Anterior cingulate cortex (tissue), 58 donors: ENCODE results near the gene AJM1.
A peak's percentile ranks its signal among the peaks of the same experiment; 100 is the strongest.

Experiments
- DNase-seq, 58 donors: peaks; one replicate each; lab custom pipeline; 2025; lab: John Stamatoyannopoulos, UW

AJM1 gene

DNA sequence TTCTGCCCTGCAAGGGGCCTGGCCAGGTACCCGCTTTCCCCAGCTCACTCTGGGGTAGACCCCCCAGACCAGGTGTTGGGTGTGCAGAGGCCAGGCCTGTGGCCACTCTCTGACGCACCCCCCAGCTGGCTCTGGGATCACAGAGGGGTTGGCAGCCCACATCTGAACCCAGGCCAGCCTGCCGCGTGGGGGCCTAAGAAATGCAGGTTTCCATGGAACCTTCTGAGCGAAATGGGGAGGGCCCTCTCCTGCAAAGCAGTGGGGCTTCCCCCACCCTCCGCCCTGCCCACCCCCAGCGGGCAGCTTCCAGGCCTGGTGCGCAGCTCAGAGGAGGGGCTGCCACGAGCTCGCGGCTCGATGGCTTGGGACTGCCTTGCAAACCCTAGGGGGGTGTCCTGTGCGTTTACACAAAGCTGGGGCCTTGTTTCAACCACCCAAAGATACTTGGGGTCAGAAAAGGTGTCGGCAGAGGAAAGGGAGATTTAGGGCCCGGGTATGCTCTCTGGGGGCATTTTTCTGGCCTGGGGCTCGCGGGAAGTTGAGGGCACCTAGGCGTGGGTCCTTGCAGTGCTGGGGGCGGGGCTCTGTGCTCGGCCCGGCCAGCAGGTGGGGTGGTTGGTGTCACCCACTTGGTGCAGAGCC, 1.0 kb downstream of the AJM1 start:
- peak in 32 of 58 donors; percentile 18 to 62 (median 40) for DNase-seq

DNA sequence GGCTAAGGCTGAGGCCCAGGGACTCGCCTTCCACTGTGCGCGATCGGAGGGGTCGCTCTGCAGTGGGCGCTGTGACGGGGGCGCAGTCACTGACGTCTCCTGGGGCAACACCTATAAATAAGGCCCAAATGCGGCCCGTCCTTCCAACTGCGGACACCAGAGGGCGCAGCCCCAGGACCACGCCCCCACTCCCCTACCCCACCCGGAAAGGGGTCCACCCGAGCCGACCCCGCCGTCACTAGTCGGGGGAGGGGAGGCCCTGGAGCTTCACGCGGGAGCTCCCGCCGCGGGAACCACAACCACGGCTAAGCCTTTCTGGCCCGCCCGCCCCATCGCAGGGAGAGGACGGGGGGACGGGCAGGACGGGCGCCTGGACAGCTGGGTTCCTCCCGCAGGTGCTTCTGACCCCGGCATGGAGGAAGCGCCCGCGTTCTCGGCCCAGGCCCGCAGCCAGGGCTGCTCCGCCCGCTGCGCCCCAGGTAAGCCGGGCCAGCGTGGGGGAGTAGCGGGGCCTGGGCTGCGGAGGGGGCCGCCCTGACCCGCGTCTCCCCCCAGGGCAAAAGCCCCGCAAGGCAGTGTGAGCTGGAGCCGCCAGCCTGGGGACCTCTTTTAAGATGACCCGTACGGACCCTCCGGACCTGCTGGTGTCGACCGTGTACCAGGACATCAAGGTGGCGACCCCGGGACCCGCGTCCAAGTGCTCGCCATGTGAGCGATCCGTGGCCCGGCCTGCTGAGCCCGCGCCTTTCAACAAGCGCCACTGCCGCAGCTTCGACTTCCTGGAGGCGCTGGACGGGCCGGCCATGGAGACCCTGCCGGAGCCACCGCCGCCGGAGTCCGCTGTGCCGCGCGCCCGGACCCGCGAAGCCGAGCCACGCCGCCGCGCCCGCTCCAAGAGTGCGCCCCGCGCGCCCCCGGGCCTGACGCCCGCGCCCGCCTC, 1.8 kb downstream of the AJM1 start:
- DNase-seq = peak in 7 of 58 donors; percentile 17 to 53 (median 31)

DNA sequence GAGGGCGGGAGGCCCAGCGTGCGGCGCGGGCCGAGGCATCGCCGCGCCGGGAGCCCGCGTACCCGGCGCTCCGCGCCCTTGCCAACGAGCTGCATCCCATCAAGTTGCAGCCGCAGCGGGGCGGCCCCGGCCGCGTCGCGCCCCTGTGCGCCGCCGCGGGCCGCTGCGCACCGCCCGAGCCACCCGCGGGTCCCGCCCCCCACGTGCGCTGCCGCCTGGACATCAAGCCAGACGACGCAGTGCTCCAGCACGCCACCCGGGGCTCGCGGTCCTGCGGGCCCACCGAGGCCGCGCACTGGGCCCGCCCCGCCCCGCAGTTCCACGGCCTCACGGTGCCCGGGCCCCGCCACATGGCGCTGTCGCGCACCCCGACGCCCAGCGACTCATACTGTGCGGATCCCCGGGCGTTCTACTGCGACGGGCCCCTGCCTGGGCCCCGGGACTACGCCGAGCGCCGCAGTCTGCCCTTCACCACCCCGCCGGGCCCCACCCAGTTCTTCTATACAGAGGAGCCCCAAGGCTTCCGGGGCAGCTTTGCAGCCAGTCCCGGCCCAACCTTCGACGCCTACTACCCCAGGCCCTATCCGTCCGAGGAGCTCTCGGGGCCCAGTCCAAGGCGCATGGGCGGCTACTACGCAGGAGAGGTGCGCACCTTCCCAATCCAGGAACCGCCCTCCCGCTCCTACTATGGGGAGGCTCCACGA, 2.6 kb downstream of the AJM1 start:
- no peak for DNase-seq

DNA sequence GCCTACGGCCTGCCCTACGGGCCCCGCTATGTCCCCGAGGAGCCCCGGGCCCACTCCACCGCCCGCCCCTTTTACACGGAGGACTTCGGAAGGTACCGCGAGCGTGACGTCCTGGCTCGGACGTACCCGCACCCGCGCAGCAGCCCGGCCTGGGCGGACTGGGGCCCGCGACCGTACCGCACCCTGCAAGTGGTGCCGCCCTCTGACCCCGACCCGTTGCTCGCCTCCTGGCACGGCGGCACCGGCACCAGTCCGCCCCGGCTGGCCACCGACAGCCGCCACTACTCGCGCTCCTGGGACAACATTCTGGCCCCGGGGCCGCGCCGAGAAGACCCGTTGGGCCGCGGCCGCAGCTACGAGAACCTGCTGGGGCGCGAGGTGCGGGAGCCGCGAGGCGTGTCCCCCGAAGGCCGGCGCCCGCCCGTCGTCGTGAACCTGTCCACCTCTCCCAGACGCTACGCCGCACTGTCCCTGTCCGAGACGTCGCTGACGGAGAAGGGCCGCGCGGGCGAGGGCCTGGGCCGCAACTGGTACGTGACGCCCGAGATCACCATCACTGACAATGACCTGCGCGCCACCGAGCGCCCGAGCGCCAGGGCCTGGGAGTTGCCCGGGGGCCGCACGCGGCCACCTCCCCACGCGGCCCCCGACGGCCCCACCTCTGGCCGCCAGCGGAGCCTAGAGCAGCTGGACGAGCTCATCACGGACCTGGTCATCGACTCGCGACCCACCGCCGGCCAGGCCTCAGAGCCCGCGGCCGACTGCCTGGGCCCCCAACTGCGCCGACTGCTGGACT, 3.4 kb downstream of the AJM1 start:
- DNase-seq = no peak

DNA sequence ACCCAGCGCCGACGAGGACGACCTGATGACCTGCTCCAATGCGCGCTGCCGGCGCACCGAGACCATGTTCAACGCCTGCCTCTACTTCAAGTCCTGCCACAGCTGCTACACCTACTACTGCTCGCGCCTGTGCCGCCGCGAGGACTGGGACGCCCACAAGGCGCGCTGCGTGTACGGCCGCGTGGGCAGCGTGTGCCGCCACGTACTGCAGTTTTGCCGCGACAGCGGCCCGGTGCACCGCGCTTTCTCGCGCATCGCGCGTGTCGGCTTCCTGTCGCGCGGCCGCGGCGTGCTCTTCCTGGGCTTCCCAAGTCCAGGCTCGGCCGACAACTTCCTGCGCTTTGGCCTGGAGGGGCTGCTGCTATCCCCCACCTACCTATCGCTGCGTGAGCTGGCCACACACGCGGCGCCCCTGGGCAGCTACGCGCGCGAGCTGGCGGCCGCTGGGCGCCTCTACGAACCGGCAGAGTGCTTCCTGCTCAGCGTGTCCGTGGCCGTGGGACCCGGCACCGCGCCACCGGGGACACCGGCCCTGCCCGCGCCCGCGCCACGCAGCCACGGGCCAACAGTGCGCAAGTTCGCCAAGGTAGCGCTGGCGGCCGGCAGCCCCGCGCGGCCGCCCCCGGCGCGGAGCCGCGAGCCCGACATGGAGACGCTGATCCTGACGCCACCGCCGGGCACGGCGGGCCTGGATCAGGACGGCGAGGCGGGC, 4.3 kb downstream of the AJM1 start:
- no peak for DNase-seq

DNA sequence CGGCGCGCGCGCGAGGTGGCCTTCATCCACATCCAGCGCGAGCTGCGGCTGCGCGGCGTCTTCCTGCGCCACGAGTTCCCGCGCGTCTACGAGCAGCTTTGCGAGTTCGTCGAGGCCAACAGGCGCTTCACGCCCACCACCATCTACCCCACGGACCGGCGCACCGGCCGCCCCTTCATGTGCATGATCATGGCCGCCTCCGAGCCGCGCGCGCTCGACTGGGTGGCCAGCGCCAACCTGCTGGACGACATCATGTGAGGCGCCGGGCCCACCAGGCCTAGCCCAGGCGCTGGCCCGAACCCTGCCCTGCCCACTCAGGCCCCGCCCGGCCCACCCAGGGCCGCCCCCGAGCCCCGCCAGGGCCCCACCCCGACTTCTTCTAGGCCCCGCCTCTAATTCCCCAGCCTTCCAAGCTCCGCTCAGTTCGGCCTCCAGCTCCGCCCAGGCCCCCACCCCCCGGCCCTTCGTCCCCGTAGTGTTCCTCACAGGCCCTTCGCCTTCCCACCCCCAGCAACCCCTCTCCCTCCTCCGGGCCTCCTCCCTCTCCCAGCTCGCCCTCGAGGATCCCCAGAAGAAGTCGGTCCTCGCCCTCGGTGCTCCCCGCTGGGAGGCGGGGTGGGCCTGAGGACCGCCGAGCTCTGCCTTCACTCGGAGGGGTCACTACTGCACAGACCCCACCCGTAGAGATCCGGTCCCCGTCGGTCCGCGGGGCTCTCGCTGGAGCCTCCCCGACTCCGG, 5.0 kb downstream of the AJM1 start:
- no peak for DNase-seq

DNA sequence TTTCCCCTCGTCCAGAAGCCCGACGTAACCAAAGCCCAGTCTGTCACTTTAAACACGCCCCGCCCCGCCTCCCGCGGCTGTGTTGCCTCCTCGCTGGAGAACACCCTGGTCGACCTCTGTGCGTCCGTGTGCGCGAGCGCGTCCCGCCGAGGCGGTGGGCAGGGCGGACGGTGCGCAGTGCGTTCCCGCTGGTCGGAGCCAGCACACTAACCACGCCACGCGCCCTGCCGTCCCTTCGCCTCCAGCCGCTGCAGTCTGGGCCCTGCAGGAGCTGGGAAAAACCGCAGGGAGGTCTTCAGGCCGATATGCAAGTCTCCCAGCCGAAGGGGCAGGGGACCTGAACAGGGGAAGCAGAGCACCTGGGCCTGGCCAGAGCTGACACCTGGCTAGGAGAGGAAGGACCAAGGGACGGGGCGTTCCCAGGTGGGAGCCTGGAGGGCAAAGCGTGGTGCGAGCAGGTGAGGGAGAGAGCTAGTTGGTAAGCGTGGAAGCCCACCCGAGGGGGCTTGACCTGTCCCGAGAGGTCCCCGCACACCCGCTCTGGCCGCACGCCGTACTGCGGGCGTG, 5.6 kb downstream of the AJM1 start:
- DNase-seq = peak in 8 of 58 donors; percentile 18 to 34 (median 28)

DNA sequence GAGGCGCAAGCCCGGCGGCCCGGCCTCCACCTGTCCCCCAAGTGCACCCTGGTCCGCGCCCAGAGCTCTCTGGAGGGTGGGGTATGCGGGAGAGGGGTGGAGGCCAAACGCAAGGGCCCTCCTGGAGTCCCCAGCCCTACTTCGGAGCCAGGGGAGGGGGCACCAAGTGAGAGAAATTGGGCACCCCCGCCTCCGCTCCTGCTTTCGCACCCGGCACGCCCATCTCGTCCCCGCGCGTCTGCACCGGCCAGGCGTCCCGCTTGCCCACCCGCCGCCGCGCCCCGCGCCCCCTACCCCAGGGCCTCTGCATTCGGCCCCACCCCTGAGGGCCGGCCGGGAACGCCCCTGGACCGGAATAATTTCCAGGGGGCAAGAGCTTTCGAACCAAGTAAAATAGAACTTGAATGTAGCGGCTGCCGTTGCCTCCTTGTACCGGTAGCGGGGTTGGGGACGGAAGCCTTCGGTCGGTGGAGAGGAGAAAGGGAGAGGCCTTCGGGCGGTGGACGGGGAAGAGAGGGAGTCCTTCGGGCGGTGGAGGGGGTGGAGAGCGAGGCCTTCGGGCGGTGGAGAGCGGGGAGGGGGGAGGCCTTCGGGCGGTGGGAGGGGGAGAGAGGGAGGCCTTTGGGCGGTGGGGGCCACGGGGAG, 6.2 kb downstream of the AJM1 start:
- DNase-seq = peak in 7 of 58 donors; percentile 56 to 77 (median 64)

DNA sequence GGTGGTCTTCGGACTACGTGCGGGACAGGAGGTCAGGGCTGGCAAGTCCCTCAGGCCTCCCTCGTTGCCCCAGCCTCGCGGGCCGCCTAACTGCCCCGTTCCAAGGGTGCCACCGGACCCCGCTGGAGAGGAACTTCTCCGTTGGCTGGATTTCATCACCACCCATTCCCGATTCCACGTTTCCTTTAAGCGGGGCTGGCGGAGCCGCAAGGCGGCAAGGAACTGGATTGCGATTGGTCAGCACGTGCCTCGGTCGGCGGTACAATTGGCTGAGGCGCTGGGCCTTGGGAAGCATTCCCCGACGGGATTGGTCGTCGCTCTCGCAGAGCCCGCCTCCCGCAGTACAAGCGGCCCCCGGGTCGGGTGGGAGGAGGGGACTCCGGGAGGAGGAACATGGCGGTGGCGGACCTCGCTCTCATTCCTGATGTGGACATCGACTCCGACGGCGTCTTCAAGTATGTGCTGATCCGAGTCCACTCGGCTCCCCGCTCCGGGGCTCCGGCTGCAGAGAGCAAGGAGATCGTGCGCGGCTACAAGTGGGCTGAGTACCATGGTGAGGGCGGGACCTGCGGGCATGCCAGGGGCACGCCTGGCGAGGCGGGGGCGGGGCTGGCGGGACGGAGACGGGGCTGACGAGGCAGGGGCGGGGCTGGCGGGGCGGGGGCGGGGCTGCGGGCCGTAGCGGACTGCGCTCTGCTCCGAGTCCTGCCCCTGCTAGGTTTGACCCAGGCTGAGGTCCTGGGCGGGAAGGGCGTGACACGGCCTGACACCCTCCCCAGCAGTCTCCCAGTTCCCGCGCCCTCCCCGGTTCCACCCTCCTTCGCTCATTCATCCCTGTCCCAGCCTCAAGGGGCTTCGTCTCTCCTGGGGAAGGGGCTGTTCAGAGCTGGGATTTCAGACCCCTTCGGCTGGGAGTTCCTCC, 7.0 kb downstream of the AJM1 start, which contains the start of gene PHPT1:
TSS of gene PHPT1 (plus strand) at position 372 of the 922 bp plus-strand sequence. CDS start at position 394, 22 bp downstream.
- peak; percentile 87 to 100 (median 98) for DNase-seq

DNA sequence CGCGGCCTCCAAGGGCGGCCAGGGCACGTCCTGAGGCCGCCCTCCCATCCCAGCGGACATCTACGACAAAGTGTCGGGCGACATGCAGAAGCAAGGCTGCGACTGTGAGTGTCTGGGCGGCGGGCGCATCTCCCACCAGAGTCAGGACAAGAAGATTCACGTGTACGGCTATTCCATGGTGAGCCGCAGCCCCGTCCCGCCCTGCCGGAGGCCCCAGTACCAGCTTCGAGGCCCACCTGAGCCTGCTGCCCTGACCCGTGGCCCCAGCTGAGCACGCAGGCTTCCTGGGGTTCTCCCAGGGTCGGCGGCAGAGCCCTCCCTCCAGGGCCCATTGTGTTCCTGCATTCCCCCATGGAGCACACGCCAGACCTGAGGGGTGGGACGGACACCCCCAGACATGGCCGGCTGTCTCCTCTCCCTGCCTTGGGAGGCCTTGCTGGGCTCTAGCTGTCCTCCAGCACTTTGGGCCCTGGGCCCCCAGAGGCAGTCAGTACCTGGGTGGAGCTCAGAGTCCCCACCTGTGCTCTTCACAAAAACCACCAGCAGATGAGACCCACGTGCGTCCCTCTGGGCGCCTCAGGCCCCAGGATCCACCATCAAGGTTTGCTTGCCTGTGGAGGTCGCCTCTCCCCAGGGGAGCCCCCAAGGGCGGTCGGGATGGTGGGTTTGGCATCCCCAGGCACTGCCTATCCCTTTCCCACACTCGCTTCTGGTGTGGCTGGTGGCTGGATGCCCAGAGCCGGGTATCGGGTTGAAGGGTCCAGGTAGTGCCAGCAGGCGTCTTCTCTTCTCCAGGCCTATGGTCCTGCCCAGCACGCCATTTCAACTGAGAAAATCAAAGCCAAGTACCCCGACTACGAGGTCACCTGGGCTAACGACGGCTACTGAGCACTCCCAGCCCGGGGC, 7.9 kb downstream of the AJM1 start:
- DNase-seq = no peak

DNA sequence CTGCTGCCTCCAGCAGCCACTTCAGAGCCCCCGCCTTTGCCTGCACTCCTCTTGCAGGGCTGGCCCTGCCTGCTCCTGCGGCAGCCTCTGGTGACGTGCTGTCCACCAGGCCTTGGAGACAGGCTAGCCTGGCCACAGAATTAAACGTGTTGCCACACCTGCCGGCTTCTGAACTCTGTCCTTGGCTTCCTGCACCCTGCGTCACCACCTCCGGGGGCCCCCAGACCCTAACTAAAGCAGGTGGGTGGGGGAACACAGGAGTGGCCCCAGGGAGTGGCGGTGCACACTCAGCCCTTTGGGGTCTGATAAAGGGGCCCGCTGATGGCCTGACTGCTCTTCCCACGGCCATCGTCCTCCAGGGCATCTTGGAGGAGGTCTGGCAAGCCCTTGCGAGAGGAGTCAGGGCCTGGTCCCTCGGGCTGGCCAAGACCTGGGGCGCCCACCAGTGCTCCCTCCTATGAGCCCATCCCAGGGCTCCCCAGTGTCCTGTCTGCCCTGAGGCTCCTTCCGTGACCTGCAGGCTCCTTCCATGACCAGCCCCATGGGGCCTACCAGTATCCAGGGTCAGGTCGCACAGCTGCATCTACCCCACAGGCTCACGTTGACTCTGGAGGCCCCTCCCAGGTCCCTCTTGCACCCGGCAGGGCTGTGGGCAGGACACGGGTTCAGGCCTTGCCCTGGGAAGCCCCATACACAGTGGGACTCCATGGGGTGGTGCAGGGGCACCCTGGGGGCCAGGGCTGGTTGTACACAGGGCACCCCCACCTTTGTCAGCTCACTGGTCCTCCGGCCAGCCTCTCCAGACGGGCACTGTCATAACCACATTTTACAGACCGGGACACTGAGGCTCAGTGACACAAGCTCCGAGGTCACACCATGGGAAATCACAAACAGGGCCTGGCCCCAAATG, 8.8 kb downstream of the AJM1 start:
- DNase-seq = no peak

DNA sequence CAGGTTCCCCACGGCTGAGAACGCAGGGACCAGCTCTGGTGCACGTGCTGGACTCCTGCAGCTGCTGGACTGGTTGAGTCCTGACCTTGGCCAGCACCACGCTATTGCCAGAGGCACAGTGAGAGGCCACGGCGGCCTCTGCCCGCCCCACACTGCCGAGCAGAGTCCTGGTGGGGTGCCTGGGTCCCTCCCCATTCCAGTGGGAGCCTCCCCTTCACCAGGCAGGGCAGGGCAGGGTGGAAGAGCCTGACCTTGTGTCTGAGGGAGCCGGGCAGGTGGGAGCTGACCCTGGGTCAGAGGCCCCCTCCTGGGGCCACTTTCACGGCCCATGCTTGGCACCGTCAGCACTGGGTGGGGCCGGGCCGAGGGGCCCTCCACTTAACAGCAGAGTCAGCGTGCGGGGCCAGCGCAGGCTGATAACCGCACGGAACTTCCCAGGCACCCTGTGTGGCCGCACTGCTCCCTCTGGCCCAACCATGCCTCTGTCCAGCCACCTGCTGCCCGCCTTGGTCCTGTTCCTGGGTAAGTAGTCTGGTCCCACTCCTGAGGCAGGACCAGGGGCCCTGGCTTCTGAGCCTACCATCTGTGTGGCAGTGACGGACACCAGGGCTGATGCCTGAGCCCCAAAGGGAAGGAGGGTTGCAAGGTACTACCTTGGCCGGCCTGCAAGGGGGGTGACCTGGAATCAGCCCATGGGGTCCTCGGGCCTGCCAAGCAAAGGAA, 9.8 kb downstream of the AJM1 start, which contains the start of gene MAMDC4:
TSS of gene MAMDC4 (plus strand) at position 406 of the 723 bp plus-strand sequence. CDS start at position 477, 71 bp downstream.
- DNase-seq = no peak

DNA sequence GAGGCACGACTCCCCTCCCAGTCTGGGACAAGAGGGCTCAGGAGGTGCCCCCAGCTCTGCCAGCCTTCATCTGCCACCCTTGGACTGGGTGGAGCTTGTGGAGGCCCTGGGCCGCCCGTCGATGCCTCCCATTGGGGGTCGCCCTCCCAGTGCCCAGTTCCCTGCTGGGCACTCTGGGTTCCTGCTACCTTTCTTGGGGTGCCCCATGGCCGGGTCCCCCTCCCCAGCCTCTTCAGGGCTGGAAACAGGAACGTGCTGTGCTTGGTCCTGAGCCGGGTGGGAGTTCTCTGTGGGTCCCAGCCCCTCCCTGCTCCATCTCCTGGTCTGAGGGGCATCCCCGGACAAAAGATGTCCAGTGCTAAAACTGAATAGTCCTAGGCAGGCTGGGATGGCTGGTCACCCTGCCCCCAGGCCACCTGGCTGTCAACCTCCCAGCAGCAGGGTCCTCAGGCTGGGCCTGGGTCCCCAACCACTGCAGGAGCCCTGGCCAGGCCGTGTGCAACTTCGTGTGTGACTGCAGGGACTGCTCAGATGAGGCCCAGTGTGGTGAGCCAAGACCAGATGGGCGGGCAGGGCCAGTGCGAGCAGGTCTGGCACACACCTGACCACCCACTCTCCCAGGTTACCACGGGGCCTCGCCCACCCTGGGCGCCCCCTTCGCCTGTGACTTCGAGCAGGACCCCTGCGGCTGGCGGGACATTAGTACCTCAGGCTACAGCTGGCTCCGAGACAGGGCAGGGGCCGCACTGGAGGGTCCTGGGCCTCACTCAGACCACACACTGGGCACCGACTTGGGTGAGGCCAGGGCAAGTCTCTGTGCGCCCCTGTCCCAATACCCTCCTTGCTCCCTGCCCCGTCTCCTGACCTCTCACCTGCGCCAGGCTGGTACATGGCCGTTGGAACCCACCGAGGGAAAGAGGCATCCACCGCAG, 10.7 kb downstream of the AJM1 start:
- DNase-seq = no peak
